HG03097 (cell line): Measurements from ENCODE around the gene ELANE.
"Not testable (repeated sequence)": the region's sequence is repeated elsewhere in the genome, so short reads cannot be mapped to it uniquely, and the experiment has no call there.

Experiments used
- ATAC-seq: cut with Tn5 transposase; IDR thresholded peaks from one replicate; pipeline ENCODE4 v1.9.1; 2021; ENCODE audit not compliant: unreplicated experiment, low FRiP score

The ELANE gene

GRCh38 chr19:835210-835810, 16.8 kb upstream of the ELANE start:
- no peak for ATAC-seq

DNA sequence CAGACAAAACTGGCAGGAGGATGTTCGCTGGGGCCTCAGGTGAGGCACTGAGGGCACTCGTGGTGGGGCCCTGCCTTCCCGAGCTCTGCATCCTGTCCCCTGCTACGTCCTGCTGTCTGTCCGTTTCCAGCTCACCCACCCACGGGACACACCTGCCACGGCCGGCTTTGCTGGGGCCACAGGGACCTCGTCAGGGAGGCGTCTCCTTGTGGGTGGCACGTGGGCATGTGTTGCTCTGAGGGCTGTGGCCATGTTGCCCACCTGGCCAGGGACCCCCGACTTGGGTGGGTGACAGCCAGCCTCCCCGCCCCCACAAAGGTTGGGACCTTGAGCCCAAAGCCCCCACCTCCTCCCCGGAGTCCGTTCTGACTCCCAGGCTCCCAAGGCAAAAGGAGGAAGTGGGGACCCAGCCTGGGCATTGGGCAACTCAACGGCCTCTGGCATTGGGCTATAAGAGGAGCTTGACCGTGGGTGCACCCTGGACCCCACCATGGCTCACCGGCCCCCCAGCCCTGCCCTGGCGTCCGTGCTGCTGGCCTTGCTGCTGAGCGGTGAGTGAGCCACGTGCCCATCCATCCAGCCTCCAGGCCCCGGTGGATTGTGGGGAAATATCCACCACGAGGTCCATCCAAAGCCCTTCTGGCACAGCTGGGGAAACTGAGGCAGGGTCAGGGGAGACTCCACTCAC, 11.4 kb upstream of the ELANE start, which contains the start of gene PRTN3:
TSS of gene PRTN3 (plus strand) at position 481 of the 688 bp plus-strand sequence. CDS start at position 491, 10 bp downstream.
- ATAC-seq = no peak

DNA sequence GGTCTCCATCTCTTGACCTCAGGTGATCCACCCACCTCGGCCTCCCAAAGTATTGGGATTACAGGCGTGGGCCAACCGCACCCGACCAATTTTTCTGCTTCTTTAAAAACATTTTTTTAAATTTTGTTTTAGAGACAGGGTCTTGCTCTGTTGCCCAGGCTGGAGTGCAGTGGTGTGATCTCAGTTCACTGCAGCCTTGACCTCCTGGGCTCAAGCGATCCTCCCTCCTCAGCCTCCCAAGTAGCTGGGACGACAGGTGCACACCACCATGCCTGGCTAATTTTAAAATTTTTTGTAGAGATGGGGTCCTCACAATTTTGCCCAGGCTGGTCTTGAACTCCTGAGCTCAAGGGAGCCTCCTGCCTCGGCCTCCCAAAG, 9.3 kb upstream of the ELANE start:
- not testable (repeated sequence) for ATAC-seq

- no peak for ATAC-seq
Measured at GRCh38 chr19:843180-843835, 8.8 kb upstream of the ELANE start.

- ATAC-seq = no peak
Measured at GRCh38 chr19:843836-844545, 8.1 kb upstream of the ELANE start.

DNA sequence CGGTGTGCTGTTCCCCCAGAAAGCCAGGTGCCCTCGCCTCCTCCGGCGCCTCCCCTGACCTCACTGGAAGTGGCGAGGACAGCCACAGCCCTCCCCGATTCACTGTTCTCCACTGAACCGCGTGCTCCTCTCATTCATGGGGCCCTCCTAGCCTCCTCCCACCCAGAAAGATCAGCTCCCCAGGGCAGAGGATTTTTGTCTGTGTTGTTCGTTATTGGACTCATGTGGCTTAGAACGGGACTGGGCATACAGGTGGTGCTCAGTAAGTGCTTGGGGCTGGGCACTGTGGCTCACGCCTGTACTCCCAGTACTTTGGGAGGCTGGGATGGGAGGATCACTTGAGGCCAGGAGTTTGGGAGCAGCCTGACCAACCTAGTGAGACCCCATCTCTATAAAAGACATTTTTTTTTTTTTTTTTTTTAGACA, 7.5 kb upstream of the ELANE start:
- ATAC-seq = no peak

GRCh38 chr19:845707-846521, 6.2 kb upstream of the ELANE start:
- ATAC-seq = no peak

DNA sequence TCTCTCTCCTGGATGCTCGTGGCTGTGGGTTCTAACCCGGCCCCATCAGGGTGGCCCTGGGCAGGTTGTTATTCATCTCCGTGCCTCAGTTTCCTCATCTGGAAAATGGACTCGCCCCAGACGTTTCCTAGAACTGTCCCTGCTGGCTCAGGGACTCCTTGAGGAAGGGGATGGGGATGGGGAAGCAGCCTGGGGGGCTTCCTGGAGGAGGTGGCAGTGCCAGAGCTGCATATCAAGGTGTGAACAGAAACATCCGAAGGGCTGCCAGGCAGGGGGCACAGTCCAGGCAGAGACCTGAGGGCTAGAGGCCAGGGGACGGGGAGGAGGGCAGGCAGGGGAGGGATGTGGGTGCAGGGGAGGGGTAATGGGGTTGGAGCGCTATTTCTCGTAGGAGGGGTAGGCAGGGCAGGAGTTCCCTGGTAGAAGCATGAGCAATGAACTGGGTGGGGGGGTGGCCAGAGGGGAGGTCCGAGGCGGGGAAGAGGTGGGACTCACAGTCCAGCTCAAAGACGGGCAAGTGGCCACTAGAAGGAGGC, 3.6 kb upstream of the ELANE start:
- ATAC-seq = no peak

GRCh38 chr19:849195-849594, 2.9 kb upstream of the ELANE start:
- not testable (repeated sequence) for ATAC-seq

DNA sequence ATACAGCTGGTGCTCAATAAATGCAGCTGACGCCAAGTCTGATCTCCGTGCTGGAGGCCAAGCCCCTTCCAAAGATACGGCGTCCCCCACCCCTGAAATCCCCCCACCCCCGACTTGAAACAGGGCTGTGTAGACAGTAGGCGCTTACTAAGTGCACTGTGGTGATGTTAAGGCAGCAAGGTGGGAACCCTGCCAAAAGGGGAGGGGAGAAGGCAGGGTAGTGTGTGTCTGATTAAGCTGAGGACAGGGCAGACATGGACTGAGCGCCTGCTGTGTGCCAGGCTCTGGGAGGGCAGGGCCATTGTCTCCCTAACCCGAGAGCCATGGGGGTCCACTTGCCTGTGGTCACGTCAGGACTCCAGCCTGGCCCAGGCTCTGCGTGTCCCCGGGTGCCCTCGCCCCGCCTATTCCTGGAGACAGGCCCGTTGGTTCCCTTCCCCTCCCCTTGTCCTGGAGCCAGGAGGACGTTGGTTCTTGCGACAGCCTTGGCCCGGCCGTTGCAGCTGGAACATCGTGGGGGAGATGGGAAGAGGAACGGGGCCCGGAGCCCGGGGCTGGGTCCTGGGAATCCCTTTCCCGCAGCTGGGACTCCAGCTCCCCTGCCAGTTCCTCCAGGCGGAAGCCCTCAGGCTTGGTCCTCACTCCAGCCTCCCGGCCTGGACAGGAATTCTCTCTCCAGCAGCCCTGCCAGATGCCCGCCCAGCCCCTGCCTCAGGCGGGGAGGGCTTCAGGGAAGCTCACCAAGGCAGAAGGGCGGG, 1.7 kb upstream of the ELANE start:
- ATAC-seq = no peak

GRCh38 chr19:850979-851335, 1.1 kb upstream of the ELANE start:
- ATAC-seq = no peak

GRCh38 chr19:853014-853585, 997 bp downstream of the ELANE start:
- no peak for ATAC-seq

DNA sequence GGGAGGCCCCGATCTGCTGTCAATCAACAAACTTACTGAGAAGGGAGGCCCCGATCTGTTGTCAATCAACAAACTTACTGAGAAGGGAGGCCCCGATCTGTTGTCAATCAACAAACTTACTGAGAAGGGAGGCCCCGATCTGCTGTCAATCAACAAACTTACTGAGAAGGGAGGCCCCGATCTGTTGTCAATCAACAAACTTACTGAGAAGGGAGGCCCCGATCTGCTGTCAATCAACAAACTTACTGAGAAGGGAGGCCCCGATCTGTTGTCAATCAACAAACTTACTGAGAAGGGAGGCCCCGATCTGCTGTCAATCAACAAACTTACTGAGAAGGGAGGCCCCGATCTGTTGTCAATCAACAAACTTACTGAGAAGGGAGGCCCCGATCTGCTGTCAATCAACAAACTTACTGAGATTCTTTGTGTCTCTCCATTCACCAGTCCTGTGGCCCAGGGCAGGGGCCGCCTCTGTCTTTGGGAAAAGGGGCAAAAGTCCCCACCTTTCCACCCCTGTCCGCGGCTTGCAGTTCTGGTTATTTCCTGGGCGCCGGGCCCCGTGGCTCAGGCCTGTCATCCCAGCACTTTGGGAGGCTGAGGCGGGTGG, 1.6 kb downstream of the ELANE start:
- ATAC-seq = not testable (repeated sequence)

DNA sequence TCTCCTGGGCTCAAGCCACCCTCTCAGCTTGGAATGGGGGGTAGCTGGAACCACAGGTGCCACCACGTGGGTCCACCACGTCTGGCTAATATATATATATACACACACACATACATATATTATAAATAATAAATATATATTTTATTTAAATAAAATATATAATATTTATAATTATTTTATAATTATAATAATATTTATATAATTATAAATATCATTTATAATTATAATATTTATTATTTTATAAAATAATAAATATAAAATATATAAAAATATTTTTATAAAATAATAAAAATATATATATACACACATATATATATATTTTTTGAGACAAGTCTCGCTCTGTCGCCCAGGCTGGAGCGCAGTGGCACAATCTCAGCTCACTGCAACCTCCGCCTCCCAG, 2.4 kb downstream of the ELANE start:
- ATAC-seq = no peak

GRCh38 chr19:855142-855541, 3.0 kb downstream of the ELANE start:
- ATAC-seq = no peak

GRCh38 chr19:855566-856120, 3.5 kb downstream of the ELANE start:
- ATAC-seq = no peak

- no peak for ATAC-seq
Measured at GRCh38 chr19:858284-858683, 6.2 kb downstream of the ELANE start.
